Gastroesophageal sphincter (tissue), 3 donors: Measurements from ENCODE around the gene LRRC73.

Experiments used
- EP300 ChIP-seq: sonication (generic); formaldehyde crosslinking; IDR thresholded peaks from one replicate; pipeline ENCODE4 v1.6.1; 2017; ENCODE audit warnings: antibody characterized with exemption, mild to moderate bottlenecking
- POLR2AphosphoS5 ChIP-seq: sonication (generic); formaldehyde crosslinking; IDR thresholded peaks from one replicate; pipeline ENCODE4 v1.6.1; 2017; ENCODE audit warnings: antibody characterized with exemption
- TF ChIP-seq, protein P1 (sequence below), 4 experiments: fragments of 200-600 bp in 2 of 4; fragments of 450-650 bp in 2 of 4; sonication (generic) in 1 of 4; IDR thresholded peaks; one replicate each; pipeline ENCODE4 v1.5.1; 2017 to 2019; ENCODE audit warnings: antibody characterized with exemption in 4 of 4, mild to moderate bottlenecking in 2 of 4, moderate library complexity in 2 of 4

DNA sequence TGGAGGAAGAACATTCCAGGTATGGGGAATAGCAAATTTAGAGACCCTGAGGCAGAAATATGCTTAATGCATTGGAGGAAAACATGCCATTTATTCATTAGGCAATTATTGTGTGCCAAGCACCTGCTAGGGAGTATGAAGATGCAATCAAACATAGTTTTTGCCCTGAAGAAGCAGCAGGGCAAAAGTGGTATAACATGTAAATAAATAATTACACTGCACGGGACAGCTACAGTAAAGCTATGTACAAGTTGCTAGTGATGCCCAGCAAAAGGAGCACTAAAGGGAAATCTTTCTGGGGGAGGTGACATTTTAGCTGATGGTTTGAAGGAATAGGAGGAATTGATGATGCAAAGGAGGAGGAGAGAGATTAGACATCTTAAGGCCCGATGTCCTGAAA lies 33.4 kb downstream of the LRRC73 start:
- TF ChIP-seq, protein P1, sequence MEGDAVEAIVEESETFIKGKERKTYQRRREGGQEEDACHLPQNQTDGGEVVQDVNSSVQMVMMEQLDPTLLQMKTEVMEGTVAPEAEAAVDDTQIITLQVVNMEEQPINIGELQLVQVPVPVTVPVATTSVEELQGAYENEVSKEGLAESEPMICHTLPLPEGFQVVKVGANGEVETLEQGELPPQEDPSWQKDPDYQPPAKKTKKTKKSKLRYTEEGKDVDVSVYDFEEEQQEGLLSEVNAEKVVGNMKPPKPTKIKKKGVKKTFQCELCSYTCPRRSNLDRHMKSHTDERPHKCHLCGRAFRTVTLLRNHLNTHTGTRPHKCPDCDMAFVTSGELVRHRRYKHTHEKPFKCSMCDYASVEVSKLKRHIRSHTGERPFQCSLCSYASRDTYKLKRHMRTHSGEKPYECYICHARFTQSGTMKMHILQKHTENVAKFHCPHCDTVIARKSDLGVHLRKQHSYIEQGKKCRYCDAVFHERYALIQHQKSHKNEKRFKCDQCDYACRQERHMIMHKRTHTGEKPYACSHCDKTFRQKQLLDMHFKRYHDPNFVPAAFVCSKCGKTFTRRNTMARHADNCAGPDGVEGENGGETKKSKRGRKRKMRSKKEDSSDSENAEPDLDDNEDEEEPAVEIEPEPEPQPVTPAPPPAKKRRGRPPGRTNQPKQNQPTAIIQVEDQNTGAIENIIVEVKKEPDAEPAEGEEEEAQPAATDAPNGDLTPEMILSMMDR (IDR thresholded peaks at IDR 0.05), result no peak
- TF ChIP-seq POLR2AphosphoS5, result no peak
- no peak for TF ChIP-seq EP300
